Stimulated activated CD8-positive, alpha-beta memory T cell treated with anti-CD3 and anti-CD28 coated beads, Interleukin-4, amount 100 ng/mL, for 4 hours (primary cell): ENCODE measurements around the gene DDX25.

Experiments
- DNase-seq, 2 donors: peaks; one replicate each; pipeline ENCODE4 v3.0.0-alpha.2; 2020; ENCODE audit warnings: low read depth in 2 of 2, low spot score in 1 of 2

The DDX25 gene

DNA sequence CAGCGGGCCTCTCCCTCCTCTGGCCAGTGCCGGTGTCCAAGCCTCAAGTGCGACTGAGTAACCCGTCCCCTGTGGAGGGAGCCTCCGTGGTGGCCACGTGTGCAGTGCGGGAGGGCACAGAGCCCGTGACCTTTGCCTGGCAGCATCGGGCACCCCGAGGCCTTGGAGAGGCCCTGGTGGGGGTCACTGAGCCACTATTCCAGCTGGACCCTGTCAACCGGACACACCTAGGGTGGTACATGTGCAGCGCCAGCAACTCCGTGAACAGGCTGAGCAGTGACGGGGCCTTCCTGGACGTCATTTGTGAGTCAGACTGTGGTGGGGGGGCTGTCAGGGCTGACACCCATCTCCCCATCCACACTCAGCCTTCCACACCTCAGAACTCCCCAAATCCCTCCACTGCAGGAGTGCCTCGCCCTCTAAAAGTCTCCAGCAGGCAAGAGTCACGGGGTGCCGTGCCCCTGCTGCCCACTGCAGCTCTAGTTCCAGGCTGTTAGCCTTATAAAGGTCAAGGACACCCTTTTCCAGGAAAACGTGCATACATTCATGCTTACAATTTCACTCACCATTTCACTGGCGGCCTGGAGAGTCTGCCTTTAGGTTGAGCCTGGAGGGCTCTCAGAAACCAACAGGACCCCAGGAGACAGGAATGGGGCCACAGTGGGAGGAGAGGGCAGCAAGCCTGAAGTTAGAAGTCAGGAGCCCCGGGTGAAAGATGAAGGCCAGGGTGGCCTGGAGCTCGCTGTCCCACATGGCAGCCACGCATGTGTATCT, 44.2 kb downstream of the DDX25 start:
- no peak for DNase-seq

DNA sequence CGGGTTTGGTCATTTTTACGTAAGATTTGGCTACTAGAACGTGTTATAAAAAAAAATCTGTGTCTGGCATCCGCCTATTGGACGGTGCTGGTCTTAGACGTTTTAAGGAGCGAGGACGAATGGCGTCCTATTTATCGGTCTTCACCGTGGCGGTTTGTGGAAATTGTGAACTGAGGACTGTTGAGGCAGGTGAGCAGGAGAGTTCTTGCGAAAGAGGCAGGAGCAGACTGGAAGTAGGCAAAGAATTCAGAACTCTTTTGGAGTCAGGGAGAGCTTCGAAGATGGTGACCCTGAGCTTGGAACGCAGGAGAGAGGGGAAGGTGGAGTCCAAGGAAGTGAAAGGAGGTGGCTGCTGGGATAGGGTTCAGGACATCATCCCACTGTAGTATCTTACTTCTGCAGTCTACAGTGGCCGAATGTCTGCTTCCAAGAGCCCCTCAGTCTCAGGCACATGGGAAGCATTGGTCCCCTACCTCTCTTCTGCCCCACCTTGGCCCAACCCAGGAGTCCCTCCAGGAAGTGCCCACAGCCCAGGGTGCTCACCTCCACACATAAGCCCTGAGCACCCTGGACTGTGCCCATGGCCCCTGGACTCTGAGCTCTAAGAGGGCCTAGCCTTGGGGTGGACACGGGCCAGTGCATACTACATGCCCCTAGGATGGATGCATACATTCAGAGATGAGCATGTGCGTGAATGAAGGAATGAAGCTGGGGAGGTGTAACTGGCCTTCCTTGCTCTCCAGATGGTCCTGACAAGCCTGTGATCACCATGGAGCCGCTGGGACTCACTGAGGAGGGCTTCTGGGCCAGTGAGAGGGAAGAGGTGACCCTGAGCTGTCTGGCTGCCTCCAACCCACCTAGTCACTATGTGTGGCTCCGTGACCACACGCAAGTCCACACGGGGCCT, 45.2 kb downstream of the DDX25 start:
- no peak for DNase-seq

DNA sequence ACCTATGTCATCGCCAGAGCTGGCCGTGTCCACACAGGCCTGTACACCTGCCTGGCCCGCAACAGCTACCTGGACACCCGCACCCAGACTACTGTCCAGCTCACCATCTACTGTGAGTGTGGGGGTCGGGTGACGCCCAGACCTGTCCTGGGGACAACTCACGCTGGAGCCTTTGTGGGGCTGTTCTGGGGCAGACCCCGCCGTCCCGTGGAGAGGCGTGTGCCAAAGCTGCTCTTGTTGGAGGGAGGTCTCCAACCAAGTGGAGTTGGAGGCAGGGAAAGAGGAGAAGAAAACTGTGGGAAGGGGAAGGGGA, 45.8 kb downstream of the DDX25 start:
- DNase-seq: no peak

DNA sequence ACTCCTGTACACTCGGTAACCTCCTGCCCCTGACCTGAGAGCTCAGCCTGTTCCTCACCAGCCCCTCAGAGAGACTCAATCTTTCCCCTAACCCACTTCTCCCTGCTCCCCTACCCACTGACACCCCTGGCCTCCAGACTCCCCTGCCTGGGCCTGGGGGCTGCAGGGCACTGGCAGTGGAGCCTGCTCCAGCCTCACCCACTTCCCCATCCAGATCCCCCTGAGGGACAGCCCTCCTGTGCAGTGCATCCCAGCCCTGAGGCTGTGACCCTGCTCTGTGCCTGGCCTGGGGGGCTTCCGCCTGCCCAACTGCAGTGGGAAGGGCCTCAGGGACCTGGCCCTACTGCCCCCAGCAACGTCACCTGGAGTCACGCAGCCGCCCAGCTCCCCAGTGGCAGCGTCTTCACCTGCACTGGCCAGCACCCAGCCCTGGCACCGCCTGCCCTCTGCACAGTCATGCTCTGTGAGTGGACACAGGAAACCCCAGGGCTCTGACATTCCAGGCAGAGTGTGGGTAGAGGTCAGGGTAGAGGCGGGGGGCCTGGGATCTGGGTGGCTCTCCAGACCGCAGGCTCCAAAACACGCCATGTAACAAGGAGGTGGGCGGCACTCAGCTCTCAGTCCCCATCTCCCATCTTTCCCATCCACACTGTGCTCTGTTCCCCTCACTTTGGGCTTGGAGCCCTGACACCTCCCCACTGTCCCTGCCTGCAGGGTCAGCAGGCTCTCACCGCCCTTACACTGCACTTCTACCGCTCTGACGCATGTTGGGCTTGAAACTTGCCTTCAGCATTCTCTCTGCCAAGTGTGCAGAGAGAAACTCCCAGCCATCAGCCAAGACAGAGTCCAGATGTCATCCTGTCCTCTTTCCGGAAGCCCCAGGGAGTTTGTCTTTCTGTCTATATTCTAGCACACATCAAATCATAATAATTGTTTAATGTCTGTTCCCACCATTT, 46.7 kb downstream of the DDX25 start:
- no peak for DNase-seq

DNA sequence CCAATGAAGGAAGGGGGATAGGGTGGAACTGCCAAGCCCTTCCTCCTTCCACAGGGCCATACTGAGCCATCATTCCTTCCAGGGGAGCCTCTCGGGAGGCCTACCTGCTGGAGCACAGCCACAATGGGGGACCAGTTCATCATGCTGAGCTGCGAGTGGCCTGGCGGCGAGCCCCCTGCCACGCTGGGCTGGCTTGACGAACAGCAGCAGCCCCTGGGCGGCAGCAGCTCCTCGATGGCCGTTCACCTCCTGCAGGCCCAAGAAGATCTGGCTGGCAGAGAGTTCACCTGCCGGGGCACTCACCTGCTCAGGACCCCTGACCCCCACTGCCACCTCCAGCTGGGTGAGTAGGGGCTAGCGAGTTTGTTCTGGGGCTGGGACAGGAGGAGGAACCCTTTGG, 47.4 kb downstream of the DDX25 start:
- DNase-seq: no peak

DNA sequence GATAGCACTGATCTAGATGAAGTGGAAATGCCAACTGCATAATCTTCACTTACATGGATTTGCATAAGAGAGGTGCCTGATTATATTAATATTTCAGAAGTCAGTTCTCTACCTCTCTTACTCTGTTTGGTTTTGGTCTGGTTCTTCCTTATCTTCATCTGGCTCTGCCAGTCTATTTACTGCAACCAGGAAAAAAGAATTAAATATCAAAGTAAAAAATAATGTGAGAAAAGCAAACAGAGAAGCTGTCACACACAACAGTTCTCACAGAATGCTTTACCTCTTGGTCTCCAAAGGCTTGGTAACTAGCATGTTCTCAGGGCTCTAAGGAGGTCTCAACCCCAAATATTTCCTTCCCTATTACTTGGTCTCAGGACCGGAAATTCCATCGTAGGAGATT, 48.3 kb downstream of the DDX25 start:
- DNase-seq: no peak

DNA sequence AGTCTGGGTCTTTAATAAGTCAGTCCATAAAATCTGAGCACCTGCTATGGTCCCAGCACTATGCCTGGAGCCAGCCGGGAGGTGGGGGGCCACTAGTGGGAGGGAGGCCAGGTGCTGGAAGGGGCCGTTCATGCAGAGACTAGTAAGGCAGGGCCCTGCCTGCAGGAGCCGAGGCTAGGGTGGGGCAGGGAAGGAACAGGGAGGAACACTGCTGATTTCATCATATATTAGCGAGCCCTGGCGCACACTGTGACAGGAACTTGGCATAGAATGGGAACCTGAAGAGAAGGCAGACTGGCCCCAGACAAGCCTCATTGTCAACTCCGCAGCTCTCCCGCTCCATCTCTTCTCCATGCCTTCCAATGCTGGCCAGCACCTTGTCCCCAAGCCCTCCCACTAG, 48.7 kb downstream of the DDX25 start:
- no peak for DNase-seq

DNA sequence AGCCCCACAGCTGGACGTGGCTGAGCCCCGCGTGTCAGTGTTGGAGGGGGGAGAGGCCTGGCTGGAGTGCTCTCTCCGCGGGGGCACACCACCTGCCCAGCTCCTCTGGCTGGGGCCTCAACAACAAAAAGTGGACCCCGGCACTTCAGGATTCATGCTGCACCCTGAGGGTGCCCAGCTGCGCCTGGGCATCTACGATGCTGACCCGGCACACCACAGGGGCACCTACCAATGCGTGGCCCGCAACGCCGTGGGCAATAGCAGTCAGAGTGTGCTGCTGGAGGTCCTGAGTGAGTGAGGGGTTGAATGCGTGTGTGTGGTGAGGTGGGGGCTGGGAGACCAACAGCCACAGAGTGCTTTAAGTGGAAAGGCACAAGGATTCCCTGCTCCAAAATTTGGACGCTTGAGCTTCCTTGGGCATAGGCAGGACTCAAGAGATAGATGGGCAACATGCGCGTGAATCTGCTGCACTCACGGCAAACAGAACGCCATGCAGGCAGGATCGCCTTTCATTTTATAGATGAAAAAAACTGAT, 49.2 kb downstream of the DDX25 start:
- DNase-seq: no peak

DNA sequence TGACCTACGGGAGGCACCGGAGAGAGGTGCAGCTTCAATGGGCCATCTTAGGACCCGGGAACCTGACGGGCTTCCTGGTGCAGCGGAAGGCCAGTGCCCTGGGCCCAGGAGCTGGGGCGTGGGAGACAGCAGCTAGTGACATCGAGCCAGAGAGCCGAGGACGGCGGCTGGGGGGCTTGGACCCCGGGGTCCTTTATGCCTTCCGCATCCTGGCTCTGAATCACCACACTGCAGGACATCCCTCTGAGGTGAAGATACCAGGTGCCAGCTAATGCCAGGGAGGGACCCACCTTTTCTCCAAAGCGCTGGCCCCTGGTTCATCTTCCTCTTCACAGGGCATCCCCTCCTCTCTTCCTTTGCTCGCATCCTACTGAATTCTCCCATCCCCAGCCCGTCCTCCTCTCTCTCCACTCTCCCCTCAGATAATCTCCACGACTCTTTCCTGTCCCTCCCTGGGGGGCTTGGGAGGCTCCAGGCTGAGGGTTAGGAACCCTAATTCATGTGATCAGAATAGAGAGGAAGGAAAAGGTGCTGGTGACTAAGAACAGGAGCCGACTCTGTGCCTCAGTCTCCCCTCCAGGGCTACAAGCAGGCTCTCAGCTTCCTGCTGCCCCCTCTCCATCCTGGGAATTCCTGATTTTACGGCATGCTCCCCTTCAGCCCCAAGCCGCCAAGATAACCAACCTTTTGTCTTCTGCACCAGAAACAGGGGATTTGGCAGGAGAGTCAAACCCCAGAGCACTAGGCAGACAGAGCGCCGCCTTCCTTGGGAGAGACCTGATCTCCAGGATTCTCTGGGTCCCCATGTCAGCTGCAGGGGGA, 50.0 kb downstream of the DDX25 start:
- DNase-seq: no peak

DNA sequence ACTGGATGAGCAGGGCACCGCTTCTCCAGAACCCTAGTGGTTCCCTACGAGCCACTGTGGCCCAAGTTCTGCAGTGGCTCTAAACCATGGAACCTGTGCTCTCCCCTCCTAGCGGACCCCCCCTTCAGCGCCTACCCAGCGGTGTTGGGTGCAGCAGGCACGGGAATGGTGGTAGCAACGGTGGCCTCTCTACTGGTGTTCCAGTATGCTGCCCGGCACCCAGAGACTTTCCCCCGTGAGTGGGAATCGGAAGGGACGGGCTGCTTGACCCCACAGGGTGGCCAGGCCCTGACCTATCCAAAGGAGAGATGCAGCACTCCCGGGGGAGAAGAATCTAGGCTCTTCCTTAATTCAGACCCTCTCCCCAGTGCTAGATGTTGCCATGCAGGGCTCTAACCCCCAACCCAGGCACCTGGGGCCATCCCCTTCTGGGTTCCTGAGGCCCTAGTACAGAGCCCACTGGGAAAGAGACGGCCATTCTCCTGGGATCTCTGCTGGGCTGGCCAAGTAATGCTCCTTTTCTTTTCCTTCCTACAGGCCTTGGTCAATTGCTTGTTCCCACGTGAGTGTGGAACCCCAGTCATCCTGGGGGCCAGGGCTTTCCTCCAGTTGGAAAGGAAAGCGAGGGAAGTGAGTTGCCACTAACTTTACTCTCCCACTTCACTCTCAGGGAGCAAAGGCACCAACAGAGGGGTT, 50.8 kb downstream of the DDX25 start:
- DNase-seq: no peak

DNA sequence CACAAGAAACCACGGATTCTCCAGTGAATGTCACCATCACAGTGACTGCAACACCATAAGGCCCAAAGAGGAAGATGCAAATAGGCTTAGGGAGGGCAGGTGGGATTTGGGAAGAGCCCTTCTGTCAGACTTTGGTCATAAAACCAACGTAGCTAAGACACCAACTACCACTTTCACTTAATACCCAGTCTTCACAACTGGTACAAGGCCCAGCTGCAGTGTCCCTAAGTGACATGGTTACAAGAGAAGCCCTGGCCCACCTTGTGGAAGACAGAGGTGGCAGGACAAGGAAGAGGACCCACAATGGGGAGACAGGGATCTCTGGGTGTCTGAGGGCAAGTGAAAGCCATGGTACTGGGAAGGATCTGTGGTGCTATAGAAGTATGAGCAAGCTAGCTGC, 51.5 kb downstream of the DDX25 start:
- no peak for DNase-seq

DNA sequence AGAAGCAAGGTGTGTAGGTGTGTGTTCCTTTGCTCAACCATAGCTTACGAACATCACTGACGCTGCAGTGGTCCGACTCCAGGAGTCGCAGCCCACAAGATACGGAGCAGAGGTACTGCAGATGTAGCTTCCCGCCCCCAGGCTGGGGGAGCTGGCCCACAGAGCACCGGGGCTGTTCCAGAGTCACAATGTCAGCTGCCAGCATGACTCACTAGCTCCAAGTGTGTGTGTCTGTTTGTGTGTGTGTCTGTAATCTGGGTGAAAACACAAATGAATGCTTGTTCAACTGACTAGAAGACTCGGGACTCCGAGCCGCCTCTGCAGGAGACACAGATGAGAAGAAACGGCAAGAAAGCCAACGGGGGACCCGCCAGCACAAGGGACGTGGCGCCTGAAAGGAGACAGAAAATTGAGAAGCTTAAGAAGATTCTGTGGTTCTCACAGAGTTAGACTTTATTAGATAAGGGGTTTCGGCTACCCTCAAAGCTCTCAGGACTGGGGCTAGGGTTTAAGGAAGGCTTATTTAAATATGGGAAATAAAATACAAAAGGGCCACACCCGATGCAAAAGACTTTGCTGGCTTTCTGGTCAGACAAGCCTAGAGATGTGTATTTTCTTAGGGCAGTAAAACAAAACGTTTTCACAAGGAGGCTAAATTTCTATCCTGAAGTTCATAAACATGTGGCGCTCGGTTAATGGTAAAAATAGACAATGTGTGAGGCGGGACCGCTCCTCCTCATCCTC, 52.3 kb downstream of the DDX25 start:
- DNase-seq: no peak

DNA sequence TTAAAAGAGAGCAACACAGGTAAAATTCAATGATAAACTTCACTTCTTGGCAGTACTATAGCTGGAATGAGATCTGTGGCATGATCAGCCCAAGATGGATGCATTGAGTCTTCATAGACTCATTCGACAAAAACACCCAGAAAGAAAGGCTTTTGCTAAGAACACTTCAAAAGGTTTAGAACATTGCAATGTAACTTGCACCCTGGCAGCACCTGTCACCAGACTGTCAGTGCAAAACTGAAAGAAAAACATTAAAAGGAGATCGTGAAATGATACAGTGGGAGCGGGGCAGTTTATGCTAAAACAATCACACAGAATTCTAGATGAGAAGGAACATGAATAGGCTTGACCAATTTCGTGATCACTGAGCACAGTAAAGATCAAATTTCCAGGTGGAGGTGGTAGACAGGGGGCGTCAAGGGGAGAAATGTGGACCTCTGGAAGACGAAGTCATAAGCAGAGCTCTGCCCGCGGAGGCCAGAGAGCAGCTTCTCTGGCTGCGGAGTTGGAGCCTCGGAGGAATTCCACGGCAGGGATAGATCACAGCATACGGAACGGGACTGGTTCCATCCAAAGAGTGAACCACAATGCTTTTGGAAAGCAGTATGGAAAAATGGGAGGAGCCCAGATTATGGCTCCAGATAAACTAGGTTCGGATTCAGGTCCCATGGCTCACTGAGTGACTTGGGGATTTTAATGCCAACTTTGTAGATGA, 53.5 kb downstream of the DDX25 start:
- DNase-seq: no peak

DNA sequence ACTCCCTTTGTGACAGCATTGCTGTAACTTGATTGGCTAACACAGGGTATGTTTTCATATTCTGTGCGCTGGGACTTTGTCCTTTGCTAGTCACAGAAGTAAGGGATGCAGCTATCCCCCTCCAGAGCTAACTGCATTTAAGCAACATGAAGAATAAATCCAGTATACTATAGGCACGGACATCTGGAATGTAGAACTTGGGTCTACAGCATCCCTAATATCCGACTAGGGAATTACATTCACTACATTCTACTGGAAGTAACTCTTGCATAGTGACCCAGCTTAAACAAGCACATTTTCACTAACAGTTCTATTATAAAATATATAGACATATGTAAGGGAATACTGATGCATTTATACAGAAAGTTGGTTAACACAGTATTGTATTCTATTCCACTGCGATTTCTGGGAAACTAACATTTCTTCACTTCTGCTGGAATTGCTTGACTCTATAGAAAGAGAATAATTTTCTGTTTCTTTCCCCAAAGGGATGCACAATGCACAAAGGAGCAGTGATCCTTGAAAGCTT, 54.6 kb downstream of the DDX25 start:
- DNase-seq: no peak

DNA sequence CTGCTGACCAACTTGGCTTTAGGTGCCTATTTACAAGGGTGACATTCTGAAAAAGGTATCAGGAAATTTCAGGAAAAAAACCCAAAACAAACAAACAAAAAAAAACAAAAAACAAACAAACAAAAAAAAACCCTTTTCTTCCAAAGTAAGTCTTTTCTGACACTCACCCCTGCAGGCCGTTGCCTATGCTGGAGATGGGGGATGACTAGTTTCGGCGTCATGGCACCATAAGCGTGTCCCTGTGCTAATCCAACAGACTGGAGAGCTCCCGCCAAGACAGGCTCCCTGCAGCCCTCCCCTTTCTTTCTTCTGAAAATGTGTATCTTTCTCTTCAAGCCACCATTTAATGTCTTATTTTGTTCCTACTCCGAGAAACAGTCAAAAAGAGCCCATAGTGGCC, 55.2 kb downstream of the DDX25 start:
- no peak for DNase-seq

DNA sequence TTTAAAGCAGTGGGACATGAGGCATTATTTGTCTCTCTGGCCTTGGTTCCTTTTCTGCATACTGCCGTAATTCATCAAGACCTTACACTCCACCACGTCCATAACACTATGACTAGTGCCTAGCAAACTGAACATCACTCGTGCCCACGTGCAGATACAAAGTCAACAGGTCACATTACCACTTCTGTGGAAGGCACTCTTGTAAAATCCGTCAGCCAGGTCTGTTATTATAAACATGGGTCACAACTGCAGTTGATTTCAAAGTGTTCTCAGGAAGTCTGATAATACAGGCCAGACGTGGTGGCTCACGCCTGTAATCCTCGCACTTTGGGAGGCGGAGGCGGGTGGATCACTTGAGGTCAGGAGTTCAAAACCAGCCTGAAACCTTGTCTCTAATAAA, 55.6 kb downstream of the DDX25 start:
- no peak for DNase-seq

DNA sequence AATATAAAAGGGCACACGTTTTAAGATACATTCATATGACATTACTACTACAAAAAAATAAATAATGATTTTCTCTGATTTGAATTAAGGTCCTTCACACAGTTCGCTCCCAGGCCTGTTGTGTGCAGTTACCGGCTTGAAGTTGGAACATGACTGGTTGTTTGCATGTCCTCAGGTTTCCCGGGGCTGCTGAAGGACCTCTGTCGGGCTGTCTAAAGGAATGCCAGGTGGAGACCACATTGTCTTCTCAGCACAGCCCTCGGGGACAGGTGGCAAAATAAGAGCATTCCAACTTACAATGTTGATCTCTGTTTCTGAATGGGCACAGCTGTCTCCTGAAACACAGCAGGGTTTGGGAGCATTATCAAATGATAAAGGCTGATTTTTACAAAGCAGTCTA, 56.5 kb downstream of the DDX25 start:
- DNase-seq: no peak

DNA sequence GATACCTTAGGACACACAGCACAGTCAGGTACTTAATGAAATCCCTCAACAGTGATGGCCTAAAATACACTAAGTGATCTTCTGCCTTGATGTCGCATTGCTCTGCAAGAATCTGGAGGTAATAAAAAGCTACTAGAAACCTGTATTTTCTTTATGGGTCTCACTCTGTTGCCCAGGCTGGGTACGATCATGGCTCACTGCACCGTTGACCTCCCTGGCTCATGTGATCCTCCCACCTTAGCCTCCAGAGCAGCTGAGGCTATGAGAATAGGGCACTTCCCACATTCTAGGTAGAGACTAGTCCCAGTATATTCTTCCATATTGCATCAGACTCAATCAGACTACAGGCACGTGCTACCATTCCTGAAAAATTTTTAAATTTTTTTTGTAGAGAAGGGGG, 63.2 kb downstream of the DDX25 start:
- no peak for DNase-seq
